Ovary (tissue), 3 donors: ENCODE results near the gene PLEKHG2.

ENCODE experiments used
- EP300 ChIP-seq: sonication (generic); formaldehyde crosslinking; IDR thresholded peaks from one replicate; pipeline ENCODE4 v1.6.1; 2017; ENCODE audit warnings: antibody characterized with exemption
- POLR2A ChIP-seq: fragments of 450-650 bp; IDR thresholded peaks from one replicate; pipeline ENCODE4 v1.6.1; 2017; ENCODE audit warnings: antibody characterized with exemption, mild to moderate bottlenecking, moderate library complexity
- TF ChIP-seq, protein P1 (sequence below), 3 donors: fragments of 450-650 bp in 2 of 3; fragments of 200-600 bp in 1 of 3; IDR thresholded peaks; one replicate each; pipeline versions ENCODE4 v1.5.1 to v1.8.0; 2016 to 2022; ENCODE audit warnings: antibody characterized with exemption in 3 of 3, mild to moderate bottlenecking in 1 of 3
- donor health status: DM: no; HTN: no; CAD: no.

DNA sequence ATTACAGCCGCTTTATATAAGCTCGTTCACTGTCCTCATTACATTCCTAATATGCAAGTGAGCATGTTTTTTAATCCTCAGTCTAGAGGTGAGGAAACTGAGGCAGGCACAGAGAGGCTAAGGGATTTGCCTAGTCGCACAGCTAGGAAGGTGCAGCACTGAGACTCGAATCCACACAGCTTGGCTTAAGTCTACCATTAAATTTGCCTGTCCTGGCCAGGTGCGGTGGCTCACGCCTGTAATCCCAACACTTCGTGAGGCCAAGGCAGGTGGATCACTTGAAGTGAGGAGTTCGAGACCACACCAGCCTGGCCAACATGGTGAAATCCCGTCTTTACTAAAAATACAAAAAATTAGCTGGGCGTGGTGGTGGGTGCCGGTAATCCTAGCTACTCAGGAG is 15.2 kb downstream of the PLEKHG2 start:
- TF ChIP-seq, protein P1, sequence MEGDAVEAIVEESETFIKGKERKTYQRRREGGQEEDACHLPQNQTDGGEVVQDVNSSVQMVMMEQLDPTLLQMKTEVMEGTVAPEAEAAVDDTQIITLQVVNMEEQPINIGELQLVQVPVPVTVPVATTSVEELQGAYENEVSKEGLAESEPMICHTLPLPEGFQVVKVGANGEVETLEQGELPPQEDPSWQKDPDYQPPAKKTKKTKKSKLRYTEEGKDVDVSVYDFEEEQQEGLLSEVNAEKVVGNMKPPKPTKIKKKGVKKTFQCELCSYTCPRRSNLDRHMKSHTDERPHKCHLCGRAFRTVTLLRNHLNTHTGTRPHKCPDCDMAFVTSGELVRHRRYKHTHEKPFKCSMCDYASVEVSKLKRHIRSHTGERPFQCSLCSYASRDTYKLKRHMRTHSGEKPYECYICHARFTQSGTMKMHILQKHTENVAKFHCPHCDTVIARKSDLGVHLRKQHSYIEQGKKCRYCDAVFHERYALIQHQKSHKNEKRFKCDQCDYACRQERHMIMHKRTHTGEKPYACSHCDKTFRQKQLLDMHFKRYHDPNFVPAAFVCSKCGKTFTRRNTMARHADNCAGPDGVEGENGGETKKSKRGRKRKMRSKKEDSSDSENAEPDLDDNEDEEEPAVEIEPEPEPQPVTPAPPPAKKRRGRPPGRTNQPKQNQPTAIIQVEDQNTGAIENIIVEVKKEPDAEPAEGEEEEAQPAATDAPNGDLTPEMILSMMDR (IDR thresholded peaks at IDR 0.05): no peak
- no peak for TF ChIP-seq EP300
- no peak for TF ChIP-seq POLR2A
